B cell (primary cell): ENCODE data around the gene C9orf72. TPM values are rescaled to one million over a fixed set of nuclear protein-coding genes. Genes with fewer than 3 reads are reported as not detected.

Source experiments
- ATAC-seq: fragments of 200-7000 bp; cut with Tn5 transposase; one replicate; pipeline ENCODE4 v1.10.0; 2021; ENCODE audit warnings: low read depth, mild to moderate bottlenecking, moderate number of reproducible peaks, moderate library complexity
- CTCF ChIA-PET: fragments of 350-600 bp; sonication (Branson Sonifier 250); formaldehyde crosslinking; loops from one replicate; lab custom pipeline; 2021; ENCODE audit warnings: antibody characterized with exemption, inconsistent platforms; lab: Charles Lee
- POLR2A ChIA-PET: fragments of 350-600 bp; sonication (Branson Sonifier 250); formaldehyde crosslinking; loops from one replicate; lab custom pipeline; 2021; ENCODE audit warnings: antibody characterized with exemption; lab: Charles Lee
- DNase-seq: peaks from one replicate; pipeline ENCODE4 v3.0.0; 2013
- H2AFZ ChIP-seq: 2 replicates; pipeline ENCODE4 v1.6.1; 2012; ENCODE audit warnings: mild to moderate bottlenecking, low read depth, low read length; ENCODE audit not compliant: insufficient read depth, poor library complexity, severe bottlenecking
- H3K27ac ChIP-seq, 2 donors: 1 replicate in 1 of 2; 2 replicates in 1 of 2; pipeline ENCODE4 v1.5.1; 2012 to 2013; ENCODE audit warnings: low read length in 2 of 2, mild to moderate bottlenecking in 2 of 2, moderate library complexity in 1 of 2
- H3K27me3 ChIP-seq, 4 experiments: fragments of 200-600 bp in 1 of 4; sonication (generic) in 1 of 4; replicated peaks in 1 of 4; 1 replicate in 2 of 4; 2 replicates in 2 of 4; pipeline versions ENCODE4 v1.6.1 to v1.7.0; 2013 to 2016; ENCODE audit warnings: low read length in 3 of 4, mild to moderate bottlenecking in 2 of 4, mixed read lengths in 1 of 4, moderate library complexity in 1 of 4; ENCODE audit not compliant: insufficient read depth in 4 of 4, control insufficient read depth in 3 of 4; ENCODE audit errors: control extremely low read depth in 1 of 4
- H3K36me3 ChIP-seq, 2 experiments: replicated peaks in 1 of 2; 1 replicate in 1 of 2; 2 replicates in 1 of 2; pipeline versions ENCODE4 v1.6.1 to v1.7.1; 2013; ENCODE audit warnings: low read length in 1 of 2; ENCODE audit not compliant: insufficient read depth in 2 of 2, control insufficient read depth in 1 of 2; ENCODE audit errors: control extremely low read depth in 1 of 2, extremely low read depth in 1 of 2
- H3K4me1 ChIP-seq, 2 donors: fragments of 200-600 bp in 1 of 2; sonication (generic) in 1 of 2; 1 replicate in 1 of 2; 2 replicates in 1 of 2; pipeline versions ENCODE4 v1.5.1 to v1.6.1; 2013 to 2017; ENCODE audit warnings: low read length in 2 of 2; ENCODE audit not compliant: control insufficient read depth in 2 of 2, insufficient read depth in 2 of 2
- H3K4me2 ChIP-seq: replicated peaks from 2 replicates; pipeline ENCODE3; 2012; ENCODE audit warnings: mild to moderate bottlenecking, low read depth, low read length; ENCODE audit not compliant: poor library complexity, severe bottlenecking
- H3K4me3 ChIP-seq, 5 experiments: fragments of 200-600 bp in 1 of 5; sonication (generic) in 1 of 5; 1 replicate in 3 of 5; 2 replicates in 2 of 5; pipeline versions ENCODE4 v1.5.1 to v1.7.0; 2011 to 2016; ENCODE audit warnings: low read length in 4 of 5, mild to moderate bottlenecking in 4 of 5, low read depth in 2 of 5, control low read depth in 1 of 5, moderate library complexity in 1 of 5; ENCODE audit not compliant: insufficient read depth in 1 of 5; ENCODE audit errors: control extremely low read depth in 1 of 5, extremely low read depth in 1 of 5
- H3K79me2 ChIP-seq: fragments of 200-600 bp; sonication (generic); one replicate; pipeline ENCODE4 v1.6.0; 2016; ENCODE audit warnings: low read length; ENCODE audit not compliant: control insufficient read depth, insufficient read depth
- H3K9ac ChIP-seq: fragments of 200-600 bp; sonication (generic); 2 replicates; pipeline ENCODE4 v1.6.1; 2017; ENCODE audit warnings: mild to moderate bottlenecking, low read length, moderate library complexity
- H3K9me3 ChIP-seq, 3 donors: one replicate each; pipeline versions ENCODE4 v1.6.1 to v1.7.1; 2013; ENCODE audit warnings: low read length in 2 of 3; ENCODE audit not compliant: control insufficient read depth in 2 of 3, insufficient read depth in 1 of 3; ENCODE audit errors: control extremely low read depth in 1 of 3
- H4K20me1 ChIP-seq: 2 replicates; pipeline ENCODE4 v1.6.0; 2012; ENCODE audit warnings: mild to moderate bottlenecking, low read length; ENCODE audit not compliant: insufficient read depth, control insufficient read depth, poor library complexity, severe bottlenecking
- H3K27ac Mint-ChIP-seq: one replicate; pipeline ENCODE4 v1.8.0; 2021; ENCODE audit warnings: mixed read lengths
- H3K27me3 Mint-ChIP-seq: one replicate; pipeline ENCODE4 v1.8.0; 2021; ENCODE audit warnings: mixed read lengths
- H3K4me1 Mint-ChIP-seq: one replicate; pipeline ENCODE4 v1.8.0; 2021; ENCODE audit warnings: mixed read lengths
- H3K4me3 Mint-ChIP-seq: one replicate; pipeline ENCODE4 v1.8.0; 2021; ENCODE audit warnings: mixed read lengths
- H3K9me3 Mint-ChIP-seq: one replicate; pipeline ENCODE4 v1.8.0; 2022; ENCODE audit warnings: mixed read lengths; ENCODE audit not compliant: insufficient read depth
- EZH2 ChIP-seq: IDR thresholded peaks from 2 replicates; pipeline ENCODE4 v1.6.1; 2012; ENCODE audit warnings: borderline replicate concordance, low read depth, mild to moderate bottlenecking, moderate library complexity, low read length; ENCODE audit not compliant: insufficient read depth, poor library complexity, severe bottlenecking
- WGBS: methylation state at CpG from one replicate; pipeline ENCODE4 v1.1.5; 2013; ENCODE audit warnings: missing lambda C conversion rate; ENCODE audit not compliant: insufficient coverage; 5-methylcytosine and 5-hydroxymethylcytosine counted together
- intact Hi-C: fragments of 100-400 bp; cut with micrococcal nuclease; formaldehyde crosslinking; loops from one replicate; pipeline ENCODE4 v1.10.0; 2022
- polyA plus RNA-seq: library from polyadenylated mRNA; depleted of rRNA; stranded (reverse); fragments of >200 nt; gene quantifications from 2 replicates; pipeline ENCODE4 v1.2.3, GENCODE V29; 2012
- total RNA-seq, 2 donors: library from RNA; stranded (reverse); fragments of 120-200 nt in 1 of 2; gene quantifications; 1 replicate in 1 of 2; 2 replicates in 1 of 2; pipeline versions ENCODE4 v1.2.3 to v1.2.4, GENCODE V29; 2013 to 2022
- TF ChIP-seq, protein P1 (sequence below): fragments of 200-600 bp; IDR thresholded peaks from one replicate; pipeline ENCODE4 v1.8.0; 2022; ENCODE audit warnings: antibody characterized with exemption, mild to moderate bottlenecking

Gene C9orf72
- total and polyA plus RNA-seq, 2 donors (not counting 1 experiment from before 2014, with no cell fraction given): 18.3 to 27.6 TPM

DNA sequence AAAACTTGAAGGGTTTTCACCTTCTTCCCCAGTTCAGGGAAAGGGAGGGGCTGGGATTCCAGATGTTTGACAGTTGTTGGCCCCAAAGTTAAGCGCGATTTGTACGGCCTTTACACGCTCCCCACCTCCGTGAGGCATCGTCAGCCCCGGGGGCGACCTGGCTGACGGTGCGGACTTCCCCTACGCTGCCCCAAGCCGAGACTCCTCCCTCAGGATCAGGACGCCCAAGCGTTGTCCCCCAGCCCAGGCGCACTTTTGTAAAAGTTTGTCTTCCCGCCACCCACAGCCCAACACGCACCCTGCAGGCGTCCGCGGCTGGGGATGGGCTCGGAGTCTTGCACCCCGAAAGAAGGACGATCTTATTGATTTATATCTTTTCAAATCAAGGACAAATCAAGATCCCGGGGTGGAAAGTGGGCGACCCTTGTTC, 44.4 kb downstream of the C9orf72 start:
- TF ChIP-seq EZH2: no peak
- TF ChIP-seq, protein P1, sequence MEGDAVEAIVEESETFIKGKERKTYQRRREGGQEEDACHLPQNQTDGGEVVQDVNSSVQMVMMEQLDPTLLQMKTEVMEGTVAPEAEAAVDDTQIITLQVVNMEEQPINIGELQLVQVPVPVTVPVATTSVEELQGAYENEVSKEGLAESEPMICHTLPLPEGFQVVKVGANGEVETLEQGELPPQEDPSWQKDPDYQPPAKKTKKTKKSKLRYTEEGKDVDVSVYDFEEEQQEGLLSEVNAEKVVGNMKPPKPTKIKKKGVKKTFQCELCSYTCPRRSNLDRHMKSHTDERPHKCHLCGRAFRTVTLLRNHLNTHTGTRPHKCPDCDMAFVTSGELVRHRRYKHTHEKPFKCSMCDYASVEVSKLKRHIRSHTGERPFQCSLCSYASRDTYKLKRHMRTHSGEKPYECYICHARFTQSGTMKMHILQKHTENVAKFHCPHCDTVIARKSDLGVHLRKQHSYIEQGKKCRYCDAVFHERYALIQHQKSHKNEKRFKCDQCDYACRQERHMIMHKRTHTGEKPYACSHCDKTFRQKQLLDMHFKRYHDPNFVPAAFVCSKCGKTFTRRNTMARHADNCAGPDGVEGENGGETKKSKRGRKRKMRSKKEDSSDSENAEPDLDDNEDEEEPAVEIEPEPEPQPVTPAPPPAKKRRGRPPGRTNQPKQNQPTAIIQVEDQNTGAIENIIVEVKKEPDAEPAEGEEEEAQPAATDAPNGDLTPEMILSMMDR: no peak
- ATAC-seq: peak; percentile 62
- Mint-ChIP-seq H3K4me3 (peak overlapping the region; percentile 100), H3K27ac (peak overlapping the region; percentile 99), H3K27me3 (no peaks in the 10 kb centered on the region), H3K4me1 (peaks cover 49% of the 10 kb centered on the region), H3K9me3 (no peaks in the 10 kb centered on the region)
- ChIA-PET CTCF (interaction anchor here (0.6 to 17.3 kb wide), 45 partner anchors 12 to 205 kb away, joined by 3 to 395 read pairs (median 6); no protein-coding TSS in a partner anchor), POLR2A (interaction anchor here (1.0 to 2.1 kb wide), 2 partner anchors 49 to 196 kb away, joined by 3 to 12 read pairs; no protein-coding TSS in a partner anchor)
- no peaks in the 10 kb centered on the region for H3K9me3 ChIP-seq
- WGBS: under 1% methylated on average over 25 of the region's 25 CpGs
- H3K4me3 ChIP-seq: peak overlapping the region; percentile 71 to 93 (median 82)
- peak overlapping the region; percentile 88 to 97 for H3K27ac ChIP-seq
- peak overlapping the region; percentile 83 for H2AFZ ChIP-seq
- H3K36me3 ChIP-seq: no peaks in the 10 kb centered on the region
- peak; percentile 83 for DNase-seq
- H3K9ac ChIP-seq: peak overlapping the region; percentile 94
- peaks cover 51% of the 10 kb centered on the region for H3K79me2 ChIP-seq
- H3K4me2 ChIP-seq: peak overlapping the region; percentile 85
- intact Hi-C loops: loop anchor here (1.0 to 5.0 kb wide), 9 partner anchors 19 to 196 kb away; partner anchors contain the start of gene C9orf72
- no peaks in the 10 kb centered on the region for H4K20me1 ChIP-seq
- no peaks in the 10 kb centered on the region for H3K27me3 ChIP-seq
- H3K4me1 ChIP-seq: peaks cover 21 to 24% of the 10 kb centered on the region in 2 donors
